Neural cell (in vitro differentiated cells): ENCODE measurements around the gene CCDC144A.
"Not testable (repeated sequence)": the region's sequence is repeated elsewhere in the genome, so short reads cannot be mapped to it uniquely, and the experiment has no call there.

Experiments used
- EP300 ChIP-seq: fragments of 450-650 bp; conservative IDR thresholded peaks from 2 replicates; pipeline ENCODE4 v1.6.1; 2014; ENCODE audit warnings: antibody characterized with exemption, mild to moderate bottlenecking, moderate library complexity; ENCODE audit not compliant: poor library complexity, severe bottlenecking
- EZH2 ChIP-seq: fragments of 200-600, 300-800 bp; shearing (Covaris generic), sonication (generic); IDR thresholded peaks from 2 replicates; pipeline ENCODE4 v1.6.1; 2014; ENCODE audit warnings: antibody characterized with exemption, low read length, borderline replicate concordance, mild to moderate bottlenecking; ENCODE audit not compliant: insufficient read depth, poor library complexity, severe bottlenecking
- MXI1 ChIP-seq: fragments of 450-650 bp; conservative IDR thresholded peaks from 2 replicates; pipeline ENCODE4 v1.6.1; 2014; ENCODE audit warnings: antibody characterized with exemption, mild to moderate bottlenecking; ENCODE audit not compliant: poor library complexity, severe bottlenecking
- POLR2AphosphoS5 ChIP-seq: IDR thresholded peaks from 2 replicates; pipeline ENCODE4 v1.6.1; 2012
- TF ChIP-seq, protein P1 (sequence below): fragments of 450-650 bp; IDR thresholded peaks from 2 replicates; pipeline ENCODE4 v1.5.1; 2014; ENCODE audit warnings: antibody characterized with exemption, mild to moderate bottlenecking, moderate library complexity; ENCODE audit not compliant: poor library complexity, severe bottlenecking

- TF ChIP-seq POLR2AphosphoS5, EZH2, EP300, MXI1: not testable (repeated sequence)
- TF ChIP-seq, protein P1, sequence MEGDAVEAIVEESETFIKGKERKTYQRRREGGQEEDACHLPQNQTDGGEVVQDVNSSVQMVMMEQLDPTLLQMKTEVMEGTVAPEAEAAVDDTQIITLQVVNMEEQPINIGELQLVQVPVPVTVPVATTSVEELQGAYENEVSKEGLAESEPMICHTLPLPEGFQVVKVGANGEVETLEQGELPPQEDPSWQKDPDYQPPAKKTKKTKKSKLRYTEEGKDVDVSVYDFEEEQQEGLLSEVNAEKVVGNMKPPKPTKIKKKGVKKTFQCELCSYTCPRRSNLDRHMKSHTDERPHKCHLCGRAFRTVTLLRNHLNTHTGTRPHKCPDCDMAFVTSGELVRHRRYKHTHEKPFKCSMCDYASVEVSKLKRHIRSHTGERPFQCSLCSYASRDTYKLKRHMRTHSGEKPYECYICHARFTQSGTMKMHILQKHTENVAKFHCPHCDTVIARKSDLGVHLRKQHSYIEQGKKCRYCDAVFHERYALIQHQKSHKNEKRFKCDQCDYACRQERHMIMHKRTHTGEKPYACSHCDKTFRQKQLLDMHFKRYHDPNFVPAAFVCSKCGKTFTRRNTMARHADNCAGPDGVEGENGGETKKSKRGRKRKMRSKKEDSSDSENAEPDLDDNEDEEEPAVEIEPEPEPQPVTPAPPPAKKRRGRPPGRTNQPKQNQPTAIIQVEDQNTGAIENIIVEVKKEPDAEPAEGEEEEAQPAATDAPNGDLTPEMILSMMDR = not testable (repeated sequence)
Observed at GRCh38 chr17:16787851-16788250, 97.8 kb downstream of the CCDC144A start.
